HG03457 (cell line): ENCODE data around the gene ZIC5.
"Not testable (repeated sequence)": the region's sequence is repeated elsewhere in the genome, so short reads cannot be mapped to it uniquely, and the experiment has no call there.

ENCODE experiments used
- ATAC-seq: cut with Tn5 transposase; IDR thresholded peaks from one replicate; pipeline ENCODE4 v1.9.1; 2021; ENCODE audit warnings: moderate number of reproducible peaks; ENCODE audit not compliant: unreplicated experiment

The ZIC5 gene

GRCh38 chr13:99960663-99961311 lies 10.8 kb downstream of the ZIC5 start:
- ATAC-seq: no peak

DNA sequence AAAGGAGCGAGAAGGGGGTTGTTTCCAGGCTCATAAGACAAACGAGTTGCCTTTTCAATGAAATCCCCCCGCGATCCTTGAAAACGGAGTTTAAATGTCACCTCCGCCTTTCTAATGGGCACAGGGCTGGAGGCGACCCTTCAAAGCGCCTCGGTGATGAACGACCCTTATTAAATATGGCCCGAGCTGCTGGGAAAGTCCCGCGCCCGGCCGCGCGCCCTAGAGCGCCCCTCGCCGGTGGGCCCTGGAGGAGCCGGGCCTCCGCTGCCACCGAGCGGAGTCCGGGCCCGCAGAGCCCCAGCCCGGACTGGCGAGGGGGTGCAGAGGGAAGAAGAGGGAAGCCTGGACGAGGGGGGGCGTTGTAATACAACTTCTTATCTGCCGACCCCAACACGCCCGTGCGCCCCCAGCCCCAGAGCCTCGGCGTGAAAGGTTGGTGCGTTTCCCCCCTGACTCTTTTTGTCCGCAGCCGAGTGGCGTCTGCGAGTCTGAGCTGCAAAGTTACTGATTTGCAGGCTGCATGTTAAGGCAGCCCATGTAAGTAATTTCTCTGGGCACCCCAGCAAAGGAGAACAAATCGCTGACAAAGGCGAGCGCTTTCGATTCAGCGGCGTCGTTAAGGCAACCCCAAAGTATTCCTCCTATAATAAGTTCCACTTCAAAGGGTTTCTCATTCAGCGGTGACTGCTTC lies 11.9 kb downstream of the ZIC5 start:
- ATAC-seq: no peak

GRCh38 chr13:99959127-99959539 lies 12.4 kb downstream of the ZIC5 start:
- ATAC-seq: no peak

DNA sequence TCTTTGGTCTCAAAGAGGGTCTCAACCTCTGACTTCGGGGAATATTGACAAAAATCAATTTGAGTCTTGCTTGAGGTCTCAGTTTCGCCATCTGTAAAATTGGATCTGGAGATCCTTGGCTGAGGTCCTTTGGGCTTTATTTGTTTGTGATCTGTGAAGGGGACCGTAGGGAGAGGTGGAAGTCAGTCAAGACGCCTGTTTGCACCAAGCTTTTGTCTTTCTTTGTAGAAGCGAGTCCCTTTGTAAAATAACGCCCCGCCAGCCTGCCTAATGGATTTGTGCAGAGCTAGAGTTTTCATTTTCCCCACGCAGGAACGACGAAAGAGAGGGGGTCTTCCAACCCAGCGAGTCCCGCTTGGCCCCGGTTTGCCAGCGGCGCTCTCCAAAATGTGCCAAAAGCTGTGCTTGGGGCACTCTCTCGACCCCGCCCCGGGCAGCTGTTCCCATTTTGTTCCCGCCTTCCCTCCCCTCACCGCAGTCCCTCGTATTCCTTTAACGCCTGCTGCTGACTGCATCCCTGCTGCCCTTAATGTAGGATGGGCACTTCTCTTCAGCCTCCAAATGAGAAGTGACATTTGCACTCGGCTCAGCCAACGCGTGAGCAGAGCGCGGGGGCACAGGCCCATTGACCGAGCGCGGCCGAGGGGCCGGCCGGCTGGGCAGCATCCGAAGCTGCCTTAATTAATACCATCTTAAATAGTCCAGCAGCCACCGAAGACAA lies 13.0 kb downstream of the ZIC5 start:
- ATAC-seq: no peak

DNA sequence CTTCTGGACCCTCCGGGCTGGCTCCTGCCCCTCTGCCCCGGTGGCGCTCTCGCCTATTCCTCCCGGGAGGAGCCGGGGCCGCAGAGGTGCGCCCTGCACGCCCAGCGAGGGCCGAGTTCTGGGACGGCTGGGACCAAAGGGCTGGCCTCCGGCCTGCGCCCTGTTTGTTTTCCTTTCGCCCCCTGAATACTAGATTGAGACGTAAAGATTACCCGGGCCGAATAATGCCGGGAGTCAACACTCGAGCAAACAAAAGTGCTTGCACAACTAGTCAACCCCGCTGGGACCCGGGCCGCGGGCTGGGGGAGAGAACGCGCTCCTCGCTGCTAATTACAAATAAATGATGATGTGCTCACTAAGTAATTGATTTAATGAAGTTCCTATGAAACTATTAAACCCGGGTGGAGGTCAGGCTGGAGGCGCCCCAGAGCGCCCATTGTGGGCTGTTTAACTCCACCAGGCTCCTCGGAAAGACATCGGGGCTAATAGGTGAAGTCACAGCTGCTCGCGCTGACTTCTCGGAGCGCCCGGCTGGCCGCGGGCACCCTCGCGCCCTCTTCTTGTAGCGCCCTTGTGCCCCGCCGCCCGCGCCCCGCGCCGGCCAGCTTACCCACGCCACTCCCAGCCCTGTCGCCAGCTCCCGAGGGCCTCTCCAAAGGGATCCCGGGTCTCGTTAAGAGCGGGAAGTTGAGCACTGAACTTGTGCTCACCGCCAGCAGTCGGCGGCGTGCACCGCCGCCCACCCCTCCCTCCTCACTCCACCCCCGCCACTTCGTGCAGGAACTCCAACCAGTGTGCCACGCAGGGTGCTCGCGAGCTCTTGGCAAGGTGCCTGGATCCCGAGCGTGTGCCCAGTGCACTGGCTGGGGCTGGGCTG lies 14.9 kb downstream of the ZIC5 start:
- ATAC-seq: no peak

GRCh38 chr13:99955747-99956472 lies 15.7 kb downstream of the ZIC5 start:
- no peak for ATAC-seq

DNA sequence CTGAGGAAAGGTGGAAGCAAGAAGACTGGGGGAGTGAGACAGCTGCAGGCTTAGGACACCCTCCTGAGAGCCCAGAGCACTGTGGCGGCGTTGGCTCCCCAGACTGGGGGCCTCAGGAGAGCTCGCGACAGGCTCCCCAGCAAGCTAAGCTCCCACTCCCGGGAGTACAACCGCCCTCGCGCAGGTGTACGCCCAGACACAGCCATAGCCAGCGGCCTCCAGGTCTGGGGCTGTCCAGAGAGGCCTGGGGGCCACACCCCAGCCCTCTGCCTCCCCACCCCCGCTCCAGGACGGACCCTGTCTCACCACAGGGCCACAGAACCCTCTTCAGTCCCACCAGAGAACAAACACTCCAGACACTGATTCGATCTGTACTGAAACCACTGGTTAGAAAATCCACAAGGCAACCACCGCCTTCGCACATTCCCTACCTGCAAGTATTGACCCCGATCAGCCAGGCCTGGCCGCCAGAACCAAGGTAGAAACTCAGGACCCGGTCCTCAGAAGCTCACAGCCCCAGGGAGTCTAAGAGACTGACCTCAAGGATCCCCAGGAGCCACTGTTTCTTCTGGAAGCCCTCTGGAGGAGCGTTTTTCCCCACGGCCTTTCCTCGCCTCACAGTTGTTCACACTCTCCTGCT lies 16.3 kb downstream of the ZIC5 start:
- ATAC-seq: no peak

GRCh38 chr13:99953138-99953755 lies 18.3 kb downstream of the ZIC5 start:
- ATAC-seq: no peak

DNA sequence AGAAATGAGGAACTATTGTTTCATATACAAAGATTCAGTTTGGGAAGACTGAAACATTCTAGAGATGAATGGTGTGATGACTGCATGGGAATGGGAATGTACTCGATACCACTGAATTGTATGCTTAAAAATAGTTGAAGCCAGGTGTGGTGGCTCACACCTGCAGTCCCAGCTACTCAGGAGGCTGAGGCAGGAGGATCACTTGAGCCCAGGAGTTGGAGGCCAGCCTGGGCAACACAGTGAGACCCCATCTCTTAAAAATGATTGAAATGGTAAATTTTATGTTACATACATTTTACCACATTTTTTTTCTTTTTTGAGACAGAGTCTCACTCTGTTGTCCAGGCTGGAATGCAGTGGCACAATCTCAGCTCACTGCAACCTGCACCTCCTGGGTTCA lies 19.9 kb downstream of the ZIC5 start:
- not testable (repeated sequence) for ATAC-seq

GRCh38 chr13:99949679-99950413 lies 21.7 kb downstream of the ZIC5 start:
- ATAC-seq: no peak

DNA sequence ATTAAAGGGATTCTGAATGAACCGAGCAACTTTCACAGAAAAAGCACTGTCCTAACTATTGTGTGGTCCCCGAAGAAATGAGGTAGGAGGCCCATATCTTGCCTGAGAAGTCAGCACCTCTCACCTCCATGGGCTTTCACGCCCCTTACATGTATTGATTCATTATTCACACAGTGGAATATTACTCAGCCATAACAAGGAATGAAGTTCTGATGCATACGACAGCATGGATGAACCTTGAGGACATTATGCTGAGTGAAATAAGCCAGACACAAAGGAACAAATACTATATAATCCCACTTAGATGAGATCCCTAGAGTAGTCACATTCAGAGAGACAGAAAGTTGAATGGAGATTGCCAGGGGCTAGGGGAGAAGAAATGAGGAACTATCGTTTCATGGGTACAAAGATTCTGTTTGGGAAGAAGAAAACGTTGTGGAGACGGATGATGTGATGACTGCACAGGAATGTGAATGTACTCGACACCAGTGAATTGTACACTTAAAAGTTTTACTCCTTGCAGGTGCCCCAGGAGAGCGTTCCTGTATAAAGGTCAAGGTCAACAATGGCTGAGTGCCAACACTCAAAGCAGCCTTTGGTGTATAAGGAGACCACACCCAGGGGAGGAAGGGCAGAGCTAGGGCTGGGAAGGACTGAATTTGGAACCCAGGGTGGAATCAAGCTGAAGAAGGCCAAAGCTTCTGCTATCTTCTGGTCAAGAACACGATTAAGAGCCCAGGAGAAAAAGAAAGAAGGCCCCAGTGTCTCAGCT lies 22.5 kb downstream of the ZIC5 start:
- ATAC-seq: no peak

DNA sequence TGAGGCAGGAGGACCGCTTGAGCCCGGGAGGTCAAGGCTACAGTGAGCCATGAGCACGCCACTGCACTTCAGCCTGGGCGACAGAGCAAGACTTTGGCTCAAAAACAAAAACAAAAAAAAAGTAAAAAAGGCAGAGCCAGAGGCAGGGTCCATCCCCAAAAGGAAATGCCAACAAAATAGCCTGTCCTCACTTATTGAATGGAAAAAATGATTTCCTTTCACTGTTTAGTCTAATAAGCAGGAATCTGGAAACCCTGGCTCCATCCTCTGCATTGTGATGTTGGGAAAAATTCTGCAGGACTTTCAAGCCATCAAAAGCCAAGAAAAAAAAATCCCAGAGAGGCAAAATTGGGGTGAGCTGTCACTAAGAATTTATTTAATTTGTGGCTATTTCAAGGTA lies 23.2 kb downstream of the ZIC5 start:
- ATAC-seq: no peak

DNA sequence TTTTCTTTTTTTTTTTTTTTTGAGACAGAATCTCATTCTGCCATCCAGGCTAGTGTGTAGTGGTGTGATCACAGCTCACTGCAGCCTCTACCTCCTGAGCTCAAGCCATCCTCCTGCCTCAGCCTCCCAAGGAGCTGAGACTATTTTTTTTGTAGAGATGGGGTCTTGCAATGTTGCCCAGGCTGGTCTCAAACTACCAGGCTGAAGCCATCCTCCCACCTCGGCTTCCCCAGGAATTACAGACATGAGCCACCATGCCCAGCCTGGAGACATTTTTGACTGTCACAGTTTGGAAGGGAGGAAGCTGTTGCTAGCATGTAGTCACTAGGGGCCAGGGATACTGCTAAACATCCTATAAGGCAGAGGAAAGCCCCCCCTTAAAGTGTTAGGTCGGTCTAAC lies 23.9 kb downstream of the ZIC5 start:
- ATAC-seq: no peak

DNA sequence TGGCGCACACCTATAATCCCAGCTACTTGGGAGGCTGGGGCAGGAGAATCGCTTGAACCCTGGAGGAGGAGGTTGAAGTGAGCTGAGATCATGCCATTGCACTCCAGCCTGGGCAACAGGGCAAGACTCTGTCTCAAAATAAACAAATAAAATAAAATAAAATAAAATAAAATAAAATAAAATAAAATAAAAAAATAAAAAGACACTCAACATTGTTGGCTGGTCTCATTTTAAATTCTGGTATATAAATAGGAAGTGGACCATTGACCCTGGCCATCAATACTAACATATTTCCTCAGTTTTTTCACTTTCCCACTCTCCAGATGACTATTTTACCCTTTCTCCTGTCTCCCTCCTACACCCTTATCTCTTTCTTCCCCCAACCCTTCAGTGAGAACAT lies 26.1 kb downstream of the ZIC5 start:
- ATAC-seq: not testable (repeated sequence)

- ATAC-seq: no peak
Observed at GRCh38 chr13:99944606-99945005, 27.0 kb downstream of the ZIC5 start.

DNA sequence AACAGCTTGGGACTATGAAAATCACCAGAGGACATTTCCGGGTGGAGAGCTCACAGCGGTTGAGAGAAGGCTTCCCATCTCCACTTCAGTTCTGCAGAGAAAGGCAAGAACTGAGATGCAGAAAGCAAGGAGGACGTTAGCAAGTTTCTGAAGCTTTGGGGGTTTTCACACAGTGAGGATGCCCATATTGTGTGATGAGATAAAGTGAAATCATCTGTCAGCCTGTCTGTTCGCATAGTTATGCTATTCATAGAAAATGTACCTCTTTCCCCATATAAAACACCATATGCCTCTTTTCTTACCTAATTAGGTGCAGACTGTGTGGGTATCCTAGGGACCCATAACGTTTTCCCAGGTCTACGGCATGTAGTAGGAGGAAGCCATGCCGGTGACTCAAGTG lies 27.5 kb downstream of the ZIC5 start:
- no peak for ATAC-seq

GRCh38 chr13:99941911-99942310 lies 29.7 kb downstream of the ZIC5 start:
- ATAC-seq: no peak

- ATAC-seq: no peak
Observed at GRCh38 chr13:99941086-99941485, 30.5 kb downstream of the ZIC5 start.
